ENCODE results near the gene FAM89A. TPM values are rescaled to one million over a fixed set of nuclear protein-coding genes. Genes with fewer than 3 reads are reported as not detected.

The FAM89A gene
- total RNA-seq, 1 experiment from 2014 or later: 23.6 TPM

- Histone ChIP-seq H3K4me3 (replicated peaks in 1 of 2; ENCODE audit: low read depth in 1 of 2, low read length in 2 of 2) (no peak overlapping the region), H3K4me1 (ENCODE audit: control insufficient read depth in 1 of 2, insufficient read depth in 2 of 2, low read length in 2 of 2) (no peaks in the 10 kb centered on the region), H3K4me2 (ENCODE audit: low read length) (no peak overlapping the region), H2AFZ (ENCODE audit: low read depth, low read length, poor library complexity, severe bottlenecking) (no peak overlapping the region), H3K27me3 (ENCODE audit: insufficient read depth, low read length) (no peaks in the 10 kb centered on the region), H3K79me2 (ENCODE audit: insufficient read depth, low read length) (no peaks in the 10 kb centered on the region), H3K9me3 (ENCODE audit: control insufficient read depth in 1 of 2, insufficient read depth in 1 of 2, low read depth in 1 of 2, low read length in 2 of 2) (no peaks in the 10 kb centered on the region; a peak in 1 of 4 replicates), H3K27ac (ENCODE audit: low read depth, low read length) (no peak overlapping the region), H3K9ac (ENCODE audit: low read length) (no peak overlapping the region), H3K9me2 (ENCODE audit: insufficient read depth) (no peaks in the 10 kb centered on the region), H4K20me1 (ENCODE audit: insufficient read depth) (no peaks in the 10 kb centered on the region), H3K36me3 (ENCODE audit: control insufficient read depth in 1 of 2, insufficient read depth in 2 of 2, low read length in 2 of 2) (peaks cover 13 to 26% of the 10 kb centered on the region in 2 experiments; a peak in 3 of 4 replicates)
- ChIA-PET POLR2A (no interaction called here), RAD21 (ENCODE audit: low non-redundant PET in 1 of 2, low total read pairs in 2 of 2, uncharacterized antibody in 2 of 2, unreplicated experiment in 2 of 2) (no interaction called here), CTCF (no interaction called here)
- TF ChIP-seq YY1 (IDR thresholded peaks at IDR 0.05; ENCODE audit: extremely low read depth, insufficient replicate concordance, low read depth, low read length) (no peak), ZNF274 (IDR thresholded peaks at IDR 0.05; ENCODE audit: low read depth, low read length) (no peak), TCF7L2 (IDR thresholded peaks at IDR 0.05; ENCODE audit: borderline replicate concordance, extremely low read depth, insufficient read depth, insufficient read length) (no peak), EGR1 (IDR thresholded peaks at IDR 0.05; ENCODE audit: low read depth) (no peak), EZH2phosphoT487 (IDR thresholded peaks at IDR 0.05; ENCODE audit: borderline replicate concordance) (no peak), EZH2 (IDR thresholded peaks at IDR 0.05) (no peak), CEBPB (IDR thresholded peaks at IDR 0.05; ENCODE audit: low read depth) (no peak), POLR2A (IDR thresholded peaks at IDR 0.05; ENCODE audit: borderline replicate concordance, extremely low read depth, insufficient read depth, insufficient read length) (no peak), RAD21 (IDR thresholded peaks at IDR 0.05; ENCODE audit: low read depth) (no peak)
- TF ChIP-seq, protein P1, sequence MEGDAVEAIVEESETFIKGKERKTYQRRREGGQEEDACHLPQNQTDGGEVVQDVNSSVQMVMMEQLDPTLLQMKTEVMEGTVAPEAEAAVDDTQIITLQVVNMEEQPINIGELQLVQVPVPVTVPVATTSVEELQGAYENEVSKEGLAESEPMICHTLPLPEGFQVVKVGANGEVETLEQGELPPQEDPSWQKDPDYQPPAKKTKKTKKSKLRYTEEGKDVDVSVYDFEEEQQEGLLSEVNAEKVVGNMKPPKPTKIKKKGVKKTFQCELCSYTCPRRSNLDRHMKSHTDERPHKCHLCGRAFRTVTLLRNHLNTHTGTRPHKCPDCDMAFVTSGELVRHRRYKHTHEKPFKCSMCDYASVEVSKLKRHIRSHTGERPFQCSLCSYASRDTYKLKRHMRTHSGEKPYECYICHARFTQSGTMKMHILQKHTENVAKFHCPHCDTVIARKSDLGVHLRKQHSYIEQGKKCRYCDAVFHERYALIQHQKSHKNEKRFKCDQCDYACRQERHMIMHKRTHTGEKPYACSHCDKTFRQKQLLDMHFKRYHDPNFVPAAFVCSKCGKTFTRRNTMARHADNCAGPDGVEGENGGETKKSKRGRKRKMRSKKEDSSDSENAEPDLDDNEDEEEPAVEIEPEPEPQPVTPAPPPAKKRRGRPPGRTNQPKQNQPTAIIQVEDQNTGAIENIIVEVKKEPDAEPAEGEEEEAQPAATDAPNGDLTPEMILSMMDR (IDR thresholded peaks at IDR 0.05 in 2 of 3, conservative IDR thresholded peaks at IDR 0.05 in 1 of 3; ENCODE audit: borderline replicate concordance in 1 of 3, insufficient read depth in 1 of 3, low read depth in 2 of 3, low read length in 2 of 3): no peak
- TF ChIP-seq, protein P2, sequence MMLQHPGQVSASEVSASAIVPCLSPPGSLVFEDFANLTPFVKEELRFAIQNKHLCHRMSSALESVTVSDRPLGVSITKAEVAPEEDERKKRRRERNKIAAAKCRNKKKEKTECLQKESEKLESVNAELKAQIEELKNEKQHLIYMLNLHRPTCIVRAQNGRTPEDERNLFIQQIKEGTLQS (IDR thresholded peaks at IDR 0.05): no peak
- intact Hi-C loops (cut with micrococcal nuclease): no loop called here
- DNase-seq (ENCODE audit: low read depth, low spot score) (no peak), ATAC-seq (no peak)
- BruUV-seq (replicated peaks): TSS peak; percentile 6
Observed at GRCh38 chr1:231001892-231002291, 38.2 kb downstream of the FAM89A start.

Data from HCT116 (cell line).